GM12878 (cell line): ENCODE results near the gene CCDC106. TPM values are rescaled to one million over a fixed set of nuclear protein-coding genes. Genes with fewer than 3 reads are reported as not detected.

Experiments
- ASH2L ChIP-seq: fragments of 300-600, 200-600 bp; sonication (generic); IDR thresholded peaks from 2 replicates; pipeline ENCODE4 v1.6.1; 2017; ENCODE audit warnings: low read depth, mild to moderate bottlenecking, borderline replicate concordance
- BCL11A ChIP-seq: IDR thresholded peaks from 2 replicates; pipeline ENCODE4 v1.6.1; 2011; ENCODE audit warnings: low read depth, low read length
- CBFB ChIP-seq: IDR thresholded peaks from 2 replicates; pipeline ENCODE4 v1.6.1; 2016; ENCODE audit warnings: antibody characterized with exemption, low read depth
- CBX3 ChIP-seq: fragments of 200-600 bp; sonication (generic); IDR thresholded peaks from 2 replicates; pipeline ENCODE4 v1.6.1; 2016; ENCODE audit warnings: low read depth, borderline replicate concordance
- EGR1 ChIP-seq, 2 experiments: IDR thresholded peaks; 1 replicate in 1 of 2; 2 replicates in 1 of 2; pipeline ENCODE4 v1.6.1; 2011 to 2012; ENCODE audit warnings: low read depth in 2 of 2, low read length in 2 of 2, borderline replicate concordance in 1 of 2, mild to moderate bottlenecking in 1 of 2, moderate library complexity in 1 of 2
- FOXK2 ChIP-seq: fragments of 450-650 bp; IDR thresholded peaks from 2 replicates; pipeline ENCODE4 v1.6.1; 2017; ENCODE audit warnings: mild to moderate bottlenecking, moderate library complexity
- IKZF1 ChIP-seq: fragments of 450-650 bp; conservative IDR thresholded peaks from 2 replicates; pipeline ENCODE4 v1.6.1; 2017; ENCODE audit warnings: antibody characterized with exemption, mild to moderate bottlenecking
- KLF5 ChIP-seq: fragments of 450-650 bp; IDR thresholded peaks from 2 replicates; pipeline ENCODE4 v1.6.1; 2014; ENCODE audit warnings: mild to moderate bottlenecking; ENCODE audit not compliant: partially characterized antibody
- LARP7 ChIP-seq: fragments of 450-650 bp; IDR thresholded peaks from 2 replicates; pipeline ENCODE4 v1.6.1; 2017; ENCODE audit warnings: mild to moderate bottlenecking
- MTA2 ChIP-seq: fragments of 450-650 bp; IDR thresholded peaks from 2 replicates; pipeline ENCODE4 v1.6.1; 2016; ENCODE audit warnings: low read depth, mild to moderate bottlenecking, moderate library complexity
- MXI1 ChIP-seq: fragments of 150-350 bp; IDR thresholded peaks from 2 replicates; pipeline ENCODE4 v1.6.1; 2011; ENCODE audit warnings: low read depth, mild to moderate bottlenecking, inconsistent platforms, low read length, improper control_type of control experiment
- PAX8 ChIP-seq: fragments of 450-650 bp; IDR thresholded peaks from 2 replicates; pipeline ENCODE4 v1.6.1; 2017; ENCODE audit warnings: mild to moderate bottlenecking, moderate library complexity
- PML ChIP-seq: IDR thresholded peaks from 2 replicates; pipeline ENCODE4 v1.6.1; 2012; ENCODE audit warnings: low read length, inconsistent platforms
- RAD51 ChIP-seq: fragments of 450-650 bp; IDR thresholded peaks from 2 replicates; pipeline ENCODE4 v1.6.1; 2016; ENCODE audit warnings: moderate library complexity, mild to moderate bottlenecking, inconsistent platforms
- SMAD1 ChIP-seq: fragments of 450-650 bp; IDR thresholded peaks from 2 replicates; pipeline ENCODE4 v1.6.1; 2018; ENCODE audit warnings: mild to moderate bottlenecking, low read depth; ENCODE audit not compliant: partially characterized antibody
- SPI1 ChIP-seq: IDR thresholded peaks from 2 replicates; pipeline ENCODE4 v1.6.1; 2011; ENCODE audit warnings: low read depth, mild to moderate bottlenecking, low read length, moderate library complexity, borderline replicate concordance; ENCODE audit not compliant: insufficient read depth
- SUZ12 ChIP-seq: fragments of 200-600 bp; sonication (generic); IDR thresholded peaks from one replicate; pipeline ENCODE4 v1.6.1; 2018; ENCODE audit warnings: antibody characterized with exemption, mild to moderate bottlenecking; ENCODE audit not compliant: unreplicated experiment
- TAF1 ChIP-seq: IDR thresholded peaks from 2 replicates; pipeline ENCODE4 v1.6.1; 2011; ENCODE audit warnings: mild to moderate bottlenecking, low read depth, low read length, borderline replicate concordance
- TARDBP ChIP-seq: IDR thresholded peaks from 2 replicates; pipeline ENCODE4 v1.6.1; 2016; ENCODE audit warnings: borderline replicate concordance
- TBL1XR1 ChIP-seq: IDR thresholded peaks from 2 replicates; pipeline ENCODE4 v1.6.1; 2012; ENCODE audit warnings: low read depth, low read length, improper control_type of control experiment
- ZBED1 ChIP-seq: IDR thresholded peaks from 2 replicates; pipeline ENCODE4 v1.6.1; 2016; ENCODE audit warnings: borderline replicate concordance
- ZNF217 ChIP-seq: fragments of 450-650 bp; IDR thresholded peaks from 2 replicates; pipeline ENCODE4 v1.6.1; 2017; ENCODE audit warnings: antibody characterized with exemption, mild to moderate bottlenecking
- ZNF24 ChIP-seq: fragments of 450-650 bp; IDR thresholded peaks from 2 replicates; pipeline ENCODE4 v1.6.1; 2017; ENCODE audit warnings: antibody characterized with exemption, mild to moderate bottlenecking
- ZNF622 ChIP-seq: fragments of 450-650 bp; IDR thresholded peaks from 2 replicates; pipeline ENCODE4 v1.6.1; 2017; ENCODE audit warnings: mild to moderate bottlenecking, inconsistent platforms
- polyA plus RNA-seq, 11 experiments: library from polyadenylated mRNA; depleted of rRNA in 4 of 11; unstranded in 6 of 11; stranded (reverse) in 5 of 11; fragments of >200 nt; fragmentation: Nextera tagmentation in 4 of 11; fragmentation: Illumina TruSeq in 1 of 11; extraction: Ambion mirVana in 4 of 11; extraction: Trizol in 1 of 11; gene quantifications; 1 replicate in 1 of 11; 2 replicates in 10 of 11; pipeline versions ENCODE4 v1.2.1 to v1.2.3, GENCODE V29; 2011 to 2016; ENCODE audit warnings: inconsistent platforms in 2 of 11, missing spikeins in 2 of 11, low read depth in 1 of 11
- total RNA-seq, 4 experiments: library from RNA; depleted of rRNA in 3 of 4; stranded (reverse); fragments of >200 nt in 3 of 4; fragmentation: Illumina TruSeq in 1 of 4; extraction: Trizol in 1 of 4; gene quantifications; 2 replicates each; pipeline versions ENCODE4 v1.2.1 to v1.2.3, GENCODE V29; 2013 to 2021
- TF ChIP-seq, protein P1 (sequence below): fragments of 450-650 bp; formaldehyde crosslinking; IDR thresholded peaks from 2 replicates; pipeline ENCODE4 v1.5.0; 2022; ENCODE audit warnings: mild to moderate bottlenecking, missing genetic modification characterization
- TF ChIP-seq, protein P2 (sequence below): IDR thresholded peaks from 2 replicates; pipeline ENCODE4 v1.6.1; 2011; ENCODE audit warnings: low read depth, mild to moderate bottlenecking, low read length, moderate library complexity, borderline replicate concordance; ENCODE audit errors: extremely low read depth
- TF ChIP-seq, protein P3 (sequence below): IDR thresholded peaks from 2 replicates; pipeline ENCODE4 v1.6.1; 2011; ENCODE audit warnings: mild to moderate bottlenecking, low read depth, low read length, moderate library complexity; ENCODE audit not compliant: insufficient replicate concordance
- TF ChIP-seq, protein P4 (sequence below): IDR thresholded peaks from 2 replicates; pipeline ENCODE4 v1.6.1; 2012; ENCODE audit warnings: low read depth, low read length, improper control_type of control experiment

The CCDC106 gene
- total and polyA plus RNA-seq, 10 of the 15 experiments (the other 5 are each of a cell fraction or from before 2014, with no cell fraction given), result 0.04 to 35.9 (median 19.8) TPM

DNA sequence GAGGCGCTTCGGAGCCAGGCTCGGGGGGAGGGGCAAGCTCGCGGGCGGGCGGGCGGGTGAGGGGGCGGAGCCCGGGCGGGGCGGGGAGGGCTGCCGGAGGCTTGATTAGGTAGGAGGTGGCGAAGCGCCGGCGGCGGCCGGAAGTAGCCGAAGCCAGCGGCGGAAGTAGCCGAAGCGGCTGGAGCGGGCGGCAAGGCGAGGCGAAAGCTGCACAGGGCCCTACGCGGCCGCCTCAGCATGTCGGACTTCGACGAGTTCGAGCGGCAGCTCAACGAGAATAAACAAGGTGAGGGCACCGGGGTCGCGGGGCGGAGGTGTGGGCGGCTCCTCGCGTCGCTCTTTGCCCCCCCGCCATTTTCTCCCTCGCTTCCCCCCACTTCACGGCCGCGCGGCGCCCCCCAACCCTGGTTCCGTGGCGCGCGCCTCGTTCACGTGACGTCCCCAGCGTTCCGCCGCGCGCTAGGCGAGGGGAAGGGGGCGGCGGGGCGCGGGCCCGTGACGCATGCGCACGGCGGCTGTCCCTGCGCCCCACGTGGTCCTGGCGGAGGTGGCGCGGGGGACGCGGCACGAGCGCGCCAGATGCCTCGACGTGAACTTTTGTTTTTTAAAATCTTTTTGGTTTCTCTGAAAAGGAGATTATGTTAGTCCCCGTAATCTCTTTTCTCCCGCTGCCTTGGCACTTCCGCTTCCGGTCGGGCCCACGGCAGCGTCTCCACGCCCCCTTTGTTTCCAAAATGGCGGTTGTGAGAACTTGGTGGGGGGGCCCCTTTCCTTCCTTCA is 7.0 kb downstream of the CCDC106 start, which contains the start of gene U2AF2 (continued):
- TF ChIP-seq, protein P1, sequence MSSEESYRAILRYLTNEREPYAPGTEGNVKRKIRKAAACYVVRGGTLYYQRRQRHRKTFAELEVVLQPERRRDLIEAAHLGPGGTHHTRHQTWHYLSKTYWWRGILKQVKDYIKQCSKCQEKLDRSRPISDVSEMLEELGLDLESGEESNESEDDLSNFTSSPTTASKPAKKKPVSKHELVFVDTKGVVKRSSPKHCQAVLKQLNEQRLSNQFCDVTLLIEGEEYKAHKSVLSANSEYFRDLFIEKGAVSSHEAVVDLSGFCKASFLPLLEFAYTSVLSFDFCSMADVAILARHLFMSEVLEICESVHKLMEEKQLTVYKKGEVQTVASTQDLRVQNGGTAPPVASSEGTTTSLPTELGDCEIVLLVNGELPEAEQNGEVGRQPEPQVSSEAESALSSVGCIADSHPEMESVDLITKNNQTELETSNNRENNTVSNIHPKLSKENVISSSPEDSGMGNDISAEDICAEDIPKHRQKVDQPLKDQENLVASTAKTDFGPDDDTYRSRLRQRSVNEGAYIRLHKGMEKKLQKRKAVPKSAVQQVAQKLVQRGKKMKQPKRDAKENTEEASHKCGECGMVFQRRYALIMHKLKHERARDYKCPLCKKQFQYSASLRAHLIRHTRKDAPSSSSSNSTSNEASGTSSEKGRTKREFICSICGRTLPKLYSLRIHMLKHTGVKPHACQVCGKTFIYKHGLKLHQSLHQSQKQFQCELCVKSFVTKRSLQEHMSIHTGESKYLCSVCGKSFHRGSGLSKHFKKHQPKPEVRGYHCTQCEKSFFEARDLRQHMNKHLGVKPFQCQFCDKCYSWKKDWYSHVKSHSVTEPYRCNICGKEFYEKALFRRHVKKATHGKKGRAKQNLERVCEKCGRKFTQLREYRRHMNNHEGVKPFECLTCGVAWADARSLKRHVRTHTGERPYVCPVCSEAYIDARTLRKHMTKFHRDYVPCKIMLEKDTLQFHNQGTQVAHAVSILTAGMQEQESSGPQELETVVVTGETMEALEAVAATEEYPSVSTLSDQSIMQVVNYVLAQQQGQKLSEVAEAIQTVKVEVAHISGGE (CRISPR knock-in tag), result no peak
- TF ChIP-seq KLF5, result peak; percentile 89
- TF ChIP-seq, protein P2, sequence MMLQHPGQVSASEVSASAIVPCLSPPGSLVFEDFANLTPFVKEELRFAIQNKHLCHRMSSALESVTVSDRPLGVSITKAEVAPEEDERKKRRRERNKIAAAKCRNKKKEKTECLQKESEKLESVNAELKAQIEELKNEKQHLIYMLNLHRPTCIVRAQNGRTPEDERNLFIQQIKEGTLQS, result peak; percentile 68; the same call in 1 of the 2 replicates
- no peak for TF ChIP-seq TARDBP
- peak; percentile 75 for TF ChIP-seq RAD51
- no peak for TF ChIP-seq ZNF24
- no peak for TF ChIP-seq TBL1XR1
- peak; percentile 65; the same call in 1 of the 2 replicates for TF ChIP-seq ZNF217
- TF ChIP-seq PAX8, result no peak
- TF ChIP-seq MXI1, result peak; percentile 96
- peak; percentile 73 for TF ChIP-seq FOXK2
- TF ChIP-seq PML, result peak; percentile 47; the same call in 1 of the 2 replicates
- TF ChIP-seq EGR1 (IDR thresholded peaks at IDR 0.05; ENCODE audit: borderline replicate concordance in 1 of 2, low read depth in 2 of 2, low read length in 2 of 2), result peak in 1 of 2 experiments; percentile 41; a peak in 1 of 3 replicates
- TF ChIP-seq MTA2, result no peak
- TF ChIP-seq, protein P3, sequence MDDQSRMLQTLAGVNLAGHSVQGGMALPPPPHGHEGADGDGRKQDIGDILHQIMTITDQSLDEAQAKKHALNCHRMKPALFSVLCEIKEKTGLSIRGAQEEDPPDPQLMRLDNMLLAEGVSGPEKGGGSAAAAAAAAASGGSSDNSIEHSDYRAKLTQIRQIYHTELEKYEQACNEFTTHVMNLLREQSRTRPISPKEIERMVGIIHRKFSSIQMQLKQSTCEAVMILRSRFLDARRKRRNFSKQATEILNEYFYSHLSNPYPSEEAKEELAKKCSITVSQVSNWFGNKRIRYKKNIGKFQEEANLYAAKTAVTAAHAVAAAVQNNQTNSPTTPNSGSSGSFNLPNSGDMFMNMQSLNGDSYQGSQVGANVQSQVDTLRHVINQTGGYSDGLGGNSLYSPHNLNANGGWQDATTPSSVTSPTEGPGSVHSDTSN, result no peak
- TF ChIP-seq, protein P4, sequence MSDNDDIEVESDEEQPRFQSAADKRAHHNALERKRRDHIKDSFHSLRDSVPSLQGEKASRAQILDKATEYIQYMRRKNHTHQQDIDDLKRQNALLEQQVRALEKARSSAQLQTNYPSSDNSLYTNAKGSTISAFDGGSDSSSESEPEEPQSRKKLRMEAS, result peak; percentile 94
- no peak for TF ChIP-seq ZBED1
- peak; percentile 82 for TF ChIP-seq IKZF1
- TF ChIP-seq SPI1, result peak; percentile 44; the same call in 1 of the 2 replicates
- TF ChIP-seq LARP7, result peak; percentile 95
- TF ChIP-seq ASH2L, result no peak
- TF ChIP-seq CBX3, result no peak
- TF ChIP-seq CBFB, result peak; percentile 33; the same call in 1 of the 2 replicates
- TF ChIP-seq SMAD1, result no peak
- no peak for TF ChIP-seq ZNF622
- no peak for TF ChIP-seq SUZ12
- TF ChIP-seq BCL11A, result no peak
- TF ChIP-seq TAF1, result peak; percentile 80; the same call in 1 of the 2 replicates
